ENCODE data around the gene ABHD15. TPM values are rescaled to one million over a fixed set of nuclear protein-coding genes. Genes with fewer than 3 reads are reported as not detected.
A peak's percentile ranks its signal among the peaks of the same experiment; 100 is the strongest.

The ABHD15 gene
- total RNA-seq, 1 donor from 2014 or later: 19.5 TPM

DNA sequence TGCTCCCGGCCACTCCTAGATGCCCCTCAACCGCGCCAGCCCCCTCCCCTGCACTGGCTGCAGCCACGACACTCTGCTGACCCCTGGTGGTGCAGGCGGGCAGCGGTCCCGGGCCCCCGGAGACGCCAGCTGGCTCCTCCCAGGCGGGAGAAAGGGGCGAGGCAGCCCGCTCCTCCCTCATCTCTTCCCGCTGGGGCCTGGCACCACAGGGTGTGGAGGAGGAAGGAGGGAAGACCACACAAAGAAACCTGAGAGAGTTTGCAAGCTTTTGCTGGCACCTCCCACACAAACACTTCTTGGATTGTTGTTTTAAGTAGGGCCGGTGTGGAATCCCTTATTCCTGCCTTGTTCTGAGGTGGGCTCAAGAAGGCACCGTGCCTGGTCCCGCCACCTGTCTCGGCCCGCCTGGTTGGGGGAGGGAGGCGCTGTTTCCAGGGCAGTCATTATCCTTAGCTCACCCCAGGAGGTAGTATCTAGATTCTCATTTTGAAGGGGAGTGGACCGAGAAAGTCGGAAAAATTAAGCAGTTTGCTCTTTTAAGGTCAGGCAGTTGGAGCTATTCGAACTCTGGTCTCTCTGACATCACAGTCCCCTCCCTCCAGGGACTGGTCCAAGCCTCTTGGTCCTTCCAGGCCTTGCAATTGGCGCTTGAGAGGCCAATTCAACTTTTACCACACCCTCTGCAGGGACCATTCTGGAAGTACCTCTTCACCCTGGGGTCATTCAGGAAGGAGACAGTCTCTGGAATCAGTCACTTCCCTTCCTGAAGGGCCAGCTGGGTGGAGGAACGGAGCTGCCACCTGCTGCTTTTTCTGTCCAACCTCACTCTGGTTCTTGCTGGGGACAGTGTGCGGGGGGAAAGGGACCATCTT, 25.1 kb upstream of the ABHD15 start:
- peak; percentile 73 for DNase-seq (ENCODE audit: low spot score)
- Mint-ChIP-seq H3K4me1 (ENCODE audit: low read depth) (peaks cover 37% of the 10 kb centered on the region), H3K9me3 (no peaks in the 10 kb centered on the region), H3K27ac (peak overlapping the region; percentile 80), H3K36me3 (ENCODE audit: low read depth) (no peaks in the 10 kb centered on the region), H3K27me3 (ENCODE audit: low read depth) (no peaks in the 10 kb centered on the region), H3K4me3 (ENCODE audit: low read depth) (peak overlapping the region; percentile 87)
- intact Hi-C loops (cut with micrococcal nuclease): loop anchor here (1.0 kb wide), 1 partner anchor 21 kb away; no protein-coding TSS in a partner anchor

DNA sequence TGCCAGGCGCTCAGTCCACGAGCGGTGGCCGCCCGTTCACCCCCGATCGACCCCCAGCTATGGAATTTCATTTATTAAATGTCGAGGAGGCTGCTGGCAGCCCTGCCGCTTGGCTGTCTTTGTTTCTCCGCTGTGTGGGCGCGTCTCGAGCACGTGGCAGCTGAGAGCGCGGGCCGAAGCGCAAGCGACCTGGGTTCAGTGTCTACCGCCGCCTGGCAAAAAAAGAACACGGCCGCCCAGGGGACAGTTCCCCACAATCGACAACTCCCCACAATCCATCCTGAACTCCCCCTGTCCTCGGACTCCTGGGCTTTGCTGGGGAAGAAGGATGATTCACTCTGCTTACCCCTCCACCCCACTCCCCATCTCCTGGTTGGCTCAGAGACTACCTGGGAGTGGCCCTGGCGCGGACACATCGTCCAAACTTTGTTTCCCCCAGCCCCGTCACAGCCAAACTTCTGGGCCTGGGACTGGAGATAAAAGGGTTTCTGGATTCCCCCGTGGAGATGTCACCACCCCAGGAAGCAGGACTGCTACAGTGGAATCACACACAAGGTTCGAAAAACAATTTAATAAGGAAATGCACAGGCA, 24.4 kb upstream of the ABHD15 start:
- Mint-ChIP-seq H3K9me3 (no peaks in the 10 kb centered on the region), H3K36me3 (ENCODE audit: low read depth) (no peaks in the 10 kb centered on the region), H3K4me1 (ENCODE audit: low read depth) (peaks cover 41% of the 10 kb centered on the region), H3K4me3 (ENCODE audit: low read depth) (peak overlapping the region; percentile 87), H3K27me3 (ENCODE audit: low read depth) (no peaks in the 10 kb centered on the region), H3K27ac (peak overlapping the region; percentile 80)
- intact Hi-C loops (cut with micrococcal nuclease): loop anchor here (1.0 kb wide), 1 partner anchor 22 kb away; no protein-coding TSS in a partner anchor
- DNase-seq (ENCODE audit: low spot score): no peak

GRCh38 chr17:29590411-29591145, 23.7 kb upstream of the ABHD15 start:
- intact Hi-C loops (cut with micrococcal nuclease): loop anchor here (1.0 kb wide), 1 partner anchor 23 kb away; no protein-coding TSS in a partner anchor

DNA sequence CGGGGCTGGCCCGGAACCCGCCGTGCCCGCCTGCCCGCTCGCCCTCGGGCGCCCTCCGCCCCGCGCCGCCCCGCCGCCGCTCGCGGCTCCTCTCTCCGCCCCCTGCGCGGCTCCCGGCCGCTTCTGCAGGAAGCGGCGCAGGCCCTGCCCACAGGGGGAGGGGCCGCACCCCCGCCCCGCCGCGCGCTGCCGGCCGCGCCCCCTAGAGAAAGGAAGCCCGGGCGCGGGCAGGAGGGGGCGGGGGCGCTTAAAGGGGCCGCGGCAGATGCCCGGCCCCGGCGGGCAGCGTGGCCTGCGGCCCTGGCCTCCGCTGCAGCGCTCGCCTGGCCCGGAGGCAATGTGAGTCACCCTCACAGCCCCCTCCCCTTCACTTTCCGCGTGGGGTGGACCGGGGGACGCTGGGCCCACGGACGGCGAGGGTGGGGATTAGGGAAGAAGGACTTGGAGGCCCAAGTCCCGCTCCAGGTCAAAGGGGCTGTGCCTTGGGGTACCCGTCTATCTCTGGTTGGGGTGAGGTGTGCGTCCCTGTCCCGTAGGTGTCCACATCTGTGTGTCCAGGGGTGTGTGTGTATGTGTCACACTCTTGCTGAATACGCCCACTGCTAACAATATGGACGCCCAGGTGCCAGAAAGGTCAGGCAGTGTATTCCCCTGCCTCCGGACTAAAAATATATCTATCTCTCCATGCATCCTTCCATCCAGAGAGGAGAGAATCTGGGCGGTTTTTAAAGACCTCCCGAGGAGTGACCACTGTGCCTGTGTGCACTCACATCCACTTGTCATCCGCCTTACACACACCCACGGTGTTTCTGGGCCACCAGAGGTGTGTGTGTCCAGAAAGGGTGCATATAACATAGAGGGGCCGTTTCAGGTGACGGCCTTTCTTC, 22.9 kb upstream of the ABHD15 start, which contains the start of gene GIT1:
Gene GIT1, minus strand, starts transcription at position 125 of the 887 bp plus-strand sequence. CDS start 270 bp downstream, outside the sequence.
- H3K9me3 Mint-ChIP-seq: no peaks in the 10 kb centered on the region
- no peaks in the 10 kb centered on the region for H3K36me3 Mint-ChIP-seq (ENCODE audit: low read depth)
- H3K27me3 Mint-ChIP-seq (ENCODE audit: low read depth): no peaks in the 10 kb centered on the region
- peak within 1 kb of the TSS; percentile 93 for H3K27ac Mint-ChIP-seq
- intact Hi-C loops (cut with micrococcal nuclease): loop anchor here (1.0 to 10.0 kb wide), 4 partner anchors 9 to 865 kb away; partner anchors contain the start of genes NEK8, TLCD1 and TP53I13
- H3K4me1 Mint-ChIP-seq (ENCODE audit: low read depth): peaks cover 52% of the 10 kb centered on the region
- H3K4me3 Mint-ChIP-seq (ENCODE audit: low read depth): peak within 1 kb of the TSS; percentile 87
- DNase-seq (ENCODE audit: low spot score): peak; percentile 81

More at GRCh38 chr17:29590411-29591145, 23.7 kb upstream of the ABHD15 start:
- H3K27ac Mint-ChIP-seq: peak overlapping the region; percentile 93
- no peaks in the 10 kb centered on the region for H3K27me3 Mint-ChIP-seq (ENCODE audit: low read depth)
- peaks cover 46% of the 10 kb centered on the region for H3K4me1 Mint-ChIP-seq (ENCODE audit: low read depth)
- no peaks in the 10 kb centered on the region for H3K36me3 Mint-ChIP-seq (ENCODE audit: low read depth)
- H3K4me3 Mint-ChIP-seq (ENCODE audit: low read depth): peak overlapping the region; percentile 87
- no peak for DNase-seq (ENCODE audit: low spot score)
- no peaks in the 10 kb centered on the region for H3K9me3 Mint-ChIP-seq

GRCh38 chr17:29588562-29589411, 21.9 kb upstream of the ABHD15 start:
- DNase-seq (ENCODE audit: low spot score): peak; percentile 31
- H3K27me3 Mint-ChIP-seq (ENCODE audit: low read depth): no peaks in the 10 kb centered on the region
- H3K36me3 Mint-ChIP-seq (ENCODE audit: low read depth): peaks cover 2% of the 10 kb centered on the region
- peak overlapping the region; percentile 69 for H3K27ac Mint-ChIP-seq
- H3K4me1 Mint-ChIP-seq (ENCODE audit: low read depth): peaks cover 56% of the 10 kb centered on the region
- H3K9me3 Mint-ChIP-seq: no peaks in the 10 kb centered on the region
- intact Hi-C loops (cut with micrococcal nuclease): loop anchor here (1.0 to 10.0 kb wide), 4 partner anchors 8 to 864 kb away; partner anchors contain the start of genes NEK8, TLCD1 and TP53I13
- peak overlapping the region; percentile 86 for H3K4me3 Mint-ChIP-seq (ENCODE audit: low read depth)

DNA sequence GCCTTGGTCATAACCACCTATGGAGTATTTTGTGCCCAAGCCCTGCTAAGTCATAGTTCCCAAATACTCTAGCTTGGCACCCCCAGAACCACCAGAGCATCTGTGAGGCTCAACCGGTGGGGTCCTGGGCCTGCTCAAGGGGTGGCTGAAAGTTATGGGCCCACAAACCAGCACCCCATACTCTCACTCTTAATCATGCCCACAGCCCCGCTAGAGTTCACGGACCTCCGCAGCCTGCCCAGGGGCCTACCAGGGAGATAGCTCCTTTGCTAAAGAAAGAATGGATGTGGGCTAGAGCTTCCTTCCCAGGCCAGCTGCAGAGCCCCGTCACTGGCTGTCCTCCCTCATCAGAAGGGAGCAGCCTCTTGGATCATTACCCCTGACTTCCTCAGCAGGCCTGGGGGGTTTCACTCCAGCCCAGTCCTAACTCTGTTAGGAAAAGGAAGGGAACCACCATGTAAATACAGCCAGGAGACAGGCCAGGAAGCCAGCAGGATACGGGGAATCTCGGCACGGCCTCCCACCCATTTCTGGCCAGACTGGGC, 21.3 kb upstream of the ABHD15 start:
- Mint-ChIP-seq H3K9me3 (no peaks in the 10 kb centered on the region), H3K4me3 (ENCODE audit: low read depth) (peak overlapping the region; percentile 86), H3K36me3 (ENCODE audit: low read depth) (peaks cover 9% of the 10 kb centered on the region), H3K27me3 (ENCODE audit: low read depth) (no peaks in the 10 kb centered on the region), H3K4me1 (ENCODE audit: low read depth) (peaks cover 56% of the 10 kb centered on the region), H3K27ac (peak overlapping the region; percentile 69)
- no peak for DNase-seq (ENCODE audit: low spot score)
- intact Hi-C loops (cut with micrococcal nuclease): loop anchor here (10.0 kb wide), 1 partner anchor 863 kb away; the partner anchor contains the start of genes NEK8 and TLCD1

GRCh38 chr17:29587591-29587990, 20.8 kb upstream of the ABHD15 start:
- H3K36me3 Mint-ChIP-seq (ENCODE audit: low read depth): peaks cover 14% of the 10 kb centered on the region
- peak overlapping the region; percentile 86 for H3K4me3 Mint-ChIP-seq (ENCODE audit: low read depth)
- intact Hi-C loops (cut with micrococcal nuclease): loop anchor here (10.0 kb wide), 1 partner anchor 863 kb away; the partner anchor contains the start of genes NEK8 and TLCD1
- H3K9me3 Mint-ChIP-seq: no peaks in the 10 kb centered on the region
- no peak for DNase-seq (ENCODE audit: low spot score)
- no peaks in the 10 kb centered on the region for H3K27me3 Mint-ChIP-seq (ENCODE audit: low read depth)
- no peak overlapping the region for H3K27ac Mint-ChIP-seq
- H3K4me1 Mint-ChIP-seq (ENCODE audit: low read depth): peaks cover 53% of the 10 kb centered on the region

DNA sequence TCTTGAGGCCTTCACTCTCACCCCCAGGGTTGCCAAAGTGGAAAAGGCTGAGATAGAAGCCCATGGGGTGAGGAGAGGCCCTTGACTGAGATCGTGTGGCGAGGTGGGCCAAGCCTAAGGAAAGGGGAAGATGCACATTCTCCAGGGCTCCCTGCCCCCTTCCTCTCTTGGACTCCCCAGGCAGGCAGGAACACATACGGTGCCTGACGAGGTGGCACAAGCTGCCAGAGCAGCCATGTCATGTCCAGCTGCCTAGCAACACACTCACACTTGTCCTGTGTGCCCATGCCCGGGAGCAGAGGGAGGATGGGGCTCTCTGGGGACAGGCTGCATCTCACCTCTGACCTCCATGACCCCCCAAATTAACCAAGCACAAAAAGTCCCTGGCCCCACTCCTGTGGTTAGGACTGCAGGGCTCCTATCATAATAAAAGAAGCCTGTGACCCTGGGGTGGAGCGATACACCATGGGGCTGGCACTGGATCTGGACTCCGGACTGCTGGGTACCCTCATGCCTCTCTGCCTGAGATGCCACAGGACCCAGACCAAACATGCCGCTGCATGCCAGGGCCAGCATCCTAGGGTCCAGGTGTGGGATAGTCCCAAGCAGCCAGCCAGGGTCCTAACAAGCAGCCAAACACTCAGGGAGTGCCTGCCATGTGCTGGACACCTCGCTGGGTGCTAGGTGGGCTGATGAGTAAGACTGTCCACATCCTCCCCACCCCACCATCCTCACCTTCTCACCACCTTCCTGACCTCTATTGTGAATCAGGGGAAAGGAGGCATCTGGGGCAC, 20.0 kb upstream of the ABHD15 start:
- Mint-ChIP-seq H3K27me3 (ENCODE audit: low read depth) (no peaks in the 10 kb centered on the region), H3K4me3 (ENCODE audit: low read depth) (peak overlapping the region; percentile 86), H3K36me3 (ENCODE audit: low read depth) (peaks cover 18% of the 10 kb centered on the region), H3K27ac (peak overlapping the region; percentile 32), H3K9me3 (no peaks in the 10 kb centered on the region), H3K4me1 (ENCODE audit: low read depth) (peaks cover 46% of the 10 kb centered on the region)
- no peak for DNase-seq (ENCODE audit: low spot score)
- intact Hi-C loops (cut with micrococcal nuclease): loop anchor here (10.0 kb wide), 1 partner anchor 862 kb away; the partner anchor contains the start of genes NEK8 and TLCD1

DNA sequence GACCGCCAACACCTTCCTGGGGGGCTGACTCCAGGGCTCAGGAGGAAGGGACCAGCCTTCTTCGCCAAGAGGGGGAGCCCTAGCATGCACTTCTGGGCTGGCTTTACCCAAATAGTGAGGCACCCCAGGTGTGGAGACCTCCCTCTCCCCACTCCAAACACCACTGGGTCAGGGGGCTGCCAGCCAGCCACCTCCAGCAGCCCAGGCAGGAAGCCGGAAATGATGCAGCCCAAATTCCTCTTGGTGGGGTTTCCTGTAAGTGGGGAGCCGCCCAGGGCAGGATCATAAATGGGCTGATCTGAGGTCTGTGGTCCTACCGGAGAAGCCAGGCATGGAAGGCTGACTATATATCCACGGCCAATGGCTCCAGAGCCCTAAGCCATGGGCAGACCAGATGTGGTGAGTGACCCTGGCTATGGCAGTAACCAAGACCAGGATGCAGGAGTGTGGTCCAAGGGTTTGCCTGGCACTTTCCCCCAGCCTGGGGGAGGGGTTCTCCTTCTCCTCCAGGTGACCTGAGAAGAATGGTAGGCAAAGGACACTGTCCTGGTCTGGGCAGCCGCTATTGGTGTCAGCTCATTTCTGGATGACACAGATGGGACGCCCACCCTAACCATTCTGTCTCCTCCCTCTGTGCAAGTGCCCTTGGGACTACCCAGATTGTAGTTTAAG, 18.4 kb upstream of the ABHD15 start:
- DNase-seq (ENCODE audit: low spot score): no peak
- peaks cover 22% of the 10 kb centered on the region for H3K36me3 Mint-ChIP-seq (ENCODE audit: low read depth)
- no peaks in the 10 kb centered on the region for H3K27me3 Mint-ChIP-seq (ENCODE audit: low read depth)

More for the DNA sequence above, 18.4 kb upstream of the ABHD15 start:
- Mint-ChIP-seq H3K27ac (peak overlapping the region; percentile 12), H3K4me1 (ENCODE audit: low read depth) (peaks cover 38% of the 10 kb centered on the region), H3K4me3 (ENCODE audit: low read depth) (peak overlapping the region; percentile 13), H3K9me3 (no peaks in the 10 kb centered on the region)
- intact Hi-C loops (cut with micrococcal nuclease): loop anchor here (10.0 kb wide), 1 partner anchor 860 kb away; the partner anchor contains the start of genes NEK8 and TLCD1
